Coronary artery (tissue), 2 donors: ENCODE measurements around the gene CDKL1.

Experiments used
- DNase-seq: peaks from one replicate; pipeline ENCODE4 v3.0.0-alpha.2; 2017; ENCODE audit warnings: low spot score
- H3K27ac ChIP-seq, 2 donors: fragments of 200-600 bp; sonication (generic); one replicate each; pipeline ENCODE4 v1.5.1; 2016 to 2019
- H3K4me3 ChIP-seq: fragments of 200-600 bp; sonication (generic); 2 replicates; pipeline ENCODE4 v1.5.1; 2016; ENCODE audit warnings: mild to moderate bottlenecking, moderate library complexity
- CTCF ChIP-seq: fragments of 200-600 bp; sonication (generic); IDR thresholded peaks from one replicate; pipeline ENCODE4 v1.5.1; 2019; ENCODE audit warnings: antibody characterized with exemption

The CDKL1 gene

DNA sequence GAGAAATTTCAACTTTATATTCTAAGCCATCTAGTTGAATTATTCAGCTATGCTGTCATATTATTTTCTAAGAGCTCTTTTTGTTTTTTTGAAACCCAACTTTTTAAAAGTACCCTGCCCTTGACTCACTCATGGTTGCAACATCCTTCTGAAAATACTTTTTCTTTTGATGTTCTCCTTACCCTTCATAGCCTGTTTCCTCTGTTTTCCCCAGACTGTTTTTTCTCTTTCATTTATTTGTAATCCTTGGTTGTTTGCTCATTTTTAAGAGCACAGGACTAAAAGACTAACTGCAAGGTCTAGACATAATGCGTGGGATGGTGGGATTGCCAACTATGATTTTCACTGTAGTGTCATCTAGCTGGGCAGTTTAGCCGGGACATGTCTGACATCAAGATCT is 21.2 kb upstream of the CDKL1 start:
- no peak overlapping the region for H3K27ac ChIP-seq
- no peak for TF ChIP-seq CTCF
- H3K4me3 ChIP-seq, result no peak overlapping the region
- no peak for DNase-seq

GRCh38 chr14:50410921-50411320 is 14.2 kb upstream of the CDKL1 start:
- Histone ChIP-seq H3K27ac (no peak overlapping the region), H3K4me3 (no peak overlapping the region)
- no peak for TF ChIP-seq CTCF
- DNase-seq, result no peak

DNA sequence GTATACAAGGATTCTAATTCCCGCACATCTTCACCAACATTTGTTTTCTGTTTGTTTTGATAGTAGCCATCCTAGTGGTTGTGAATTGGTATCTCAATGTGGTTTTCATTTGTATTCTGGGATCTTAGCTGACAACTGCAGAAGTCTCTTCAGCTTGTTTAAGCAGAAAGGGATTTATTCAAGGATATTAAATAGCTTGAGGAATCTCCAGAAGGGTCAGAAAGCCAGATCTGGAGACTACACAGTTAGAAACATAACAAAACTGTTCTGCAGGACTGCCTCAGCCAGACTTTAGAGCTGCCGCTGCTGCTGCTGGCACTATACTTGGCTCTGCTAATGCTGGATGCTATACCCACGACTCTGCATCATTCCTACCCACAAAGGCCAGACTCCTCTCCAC is 13.4 kb upstream of the CDKL1 start:
- H3K27ac ChIP-seq, result no peak overlapping the region
- H3K4me3 ChIP-seq, result no peak overlapping the region
- TF ChIP-seq CTCF, result no peak
- no peak for DNase-seq

DNA sequence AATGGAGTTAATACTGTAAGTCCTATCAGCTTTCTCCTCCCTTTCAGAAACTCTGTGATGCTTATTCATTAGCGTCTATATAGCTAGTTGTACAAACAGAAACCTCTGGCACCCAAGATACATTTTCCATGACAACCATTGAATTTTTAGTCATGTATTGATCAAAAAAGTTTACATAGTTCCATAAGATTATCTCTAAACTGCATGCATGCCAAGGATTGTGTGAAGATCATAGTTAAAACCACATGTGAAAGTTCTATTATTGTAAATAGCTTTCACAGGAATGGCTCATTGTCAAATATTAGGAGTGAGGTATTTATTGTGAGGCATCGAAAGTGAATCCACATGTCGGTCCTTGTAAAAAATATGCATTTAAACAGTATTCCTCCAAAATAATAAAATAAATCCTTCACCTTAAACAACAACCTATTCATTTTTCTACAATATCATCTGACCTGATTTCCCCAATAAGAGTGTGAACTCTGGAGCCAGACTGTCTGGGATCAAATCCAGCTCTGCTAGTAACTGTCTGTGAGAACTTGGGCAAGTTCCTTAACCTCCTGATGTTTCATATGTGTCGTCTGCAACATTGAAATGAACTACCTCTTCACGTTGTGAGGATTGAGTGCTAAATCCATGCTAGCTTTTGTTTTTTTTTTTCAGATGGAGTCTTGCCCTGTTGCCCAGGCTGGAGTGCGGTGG is 10.6 kb upstream of the CDKL1 start:
- Histone ChIP-seq H3K27ac (no peak overlapping the region), H3K4me3 (no peak overlapping the region)
- DNase-seq, result no peak
- no peak for TF ChIP-seq CTCF

DNA sequence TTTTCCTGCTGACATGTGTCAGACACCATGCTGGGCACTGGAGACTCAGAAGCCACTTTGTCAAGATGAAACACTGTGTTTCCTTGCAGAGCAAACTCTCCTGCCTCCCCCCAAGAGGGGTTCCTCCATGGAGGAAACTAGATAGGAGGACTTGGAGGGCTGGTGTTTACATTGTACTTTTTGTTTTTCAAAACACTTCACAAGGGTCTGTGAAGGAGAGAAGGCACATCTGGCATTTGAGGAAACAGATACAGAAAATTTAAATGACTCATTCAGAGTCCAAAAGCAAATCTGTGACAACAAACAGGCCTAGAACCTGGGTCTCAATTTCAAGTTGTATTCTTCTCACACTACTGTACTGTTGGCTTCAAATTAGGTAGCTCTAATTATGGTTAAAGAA is 6.7 kb upstream of the CDKL1 start:
- Histone ChIP-seq H3K27ac (no peak overlapping the region), H3K4me3 (no peak overlapping the region)
- DNase-seq, result no peak
- TF ChIP-seq CTCF, result no peak

DNA sequence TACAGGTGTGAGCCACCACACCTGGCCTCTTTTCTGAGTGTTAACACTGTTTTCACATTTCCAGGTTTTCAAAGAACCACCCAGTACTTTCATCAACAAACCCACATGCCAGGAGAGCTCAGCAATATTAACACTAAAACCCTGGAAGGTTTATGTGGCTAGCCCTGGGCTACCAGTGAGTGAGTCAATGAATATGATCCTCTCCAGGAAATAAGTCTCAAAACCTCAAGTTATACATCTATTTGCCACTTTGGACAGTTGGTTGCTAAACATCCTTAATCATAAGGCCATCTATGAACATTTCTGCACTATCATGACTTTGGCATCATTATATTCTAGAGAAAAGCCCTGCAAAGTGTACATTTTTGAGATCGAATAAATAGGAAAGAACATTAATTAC is 6.3 kb upstream of the CDKL1 start:
- no peak for DNase-seq
- no peak for TF ChIP-seq CTCF
- Histone ChIP-seq H3K27ac (no peak overlapping the region), H3K4me3 (no peak overlapping the region)

DNA sequence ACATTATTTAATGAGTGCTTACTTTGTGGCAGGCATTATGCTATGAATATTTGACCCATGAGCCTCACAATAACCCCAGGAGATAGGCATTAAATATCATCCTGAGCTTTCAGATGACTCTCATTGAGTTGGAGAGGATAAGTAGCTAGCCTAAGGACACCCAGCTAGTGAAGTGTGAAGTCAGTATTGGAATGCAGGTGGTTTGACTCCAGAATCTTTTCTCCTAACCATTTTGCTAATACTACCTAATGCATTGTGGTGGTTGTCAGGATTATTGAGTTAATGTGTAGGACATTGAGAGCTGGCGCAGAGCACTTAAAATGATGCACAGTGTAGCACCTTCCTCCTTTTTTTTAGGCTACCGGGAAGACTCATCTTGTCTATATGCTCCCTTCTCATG is 3.8 kb upstream of the CDKL1 start:
- TF ChIP-seq CTCF, result no peak
- Histone ChIP-seq H3K4me3 (no peak overlapping the region), H3K27ac (no peak overlapping the region)
- no peak for DNase-seq
